Ishikawa (cell line): ENCODE data around the gene ZMYND12.

Experiments used
- EGR1 ChIP-seq: IDR thresholded peaks from 2 replicates; pipeline ENCODE4 v1.6.1; 2012
- EP300 ChIP-seq: IDR thresholded peaks from 2 replicates; pipeline ENCODE4 v1.6.1; 2012; ENCODE audit warnings: borderline replicate concordance
- FOXM1 ChIP-seq: IDR thresholded peaks from 2 replicates; pipeline ENCODE4 v1.6.1; 2012; ENCODE audit warnings: low read depth, borderline replicate concordance
- MAX ChIP-seq: IDR thresholded peaks from 2 replicates; pipeline ENCODE4 v1.6.1; 2012
- RAD21 ChIP-seq: IDR thresholded peaks from 2 replicates; pipeline ENCODE4 v1.6.1; 2012; ENCODE audit warnings: low read depth
- REST ChIP-seq: IDR thresholded peaks from 2 replicates; pipeline ENCODE4 v1.6.1; 2012; ENCODE audit warnings: low read depth, mild to moderate bottlenecking
- TAF1 ChIP-seq: IDR thresholded peaks from 2 replicates; pipeline ENCODE4 v1.6.1; 2012; ENCODE audit warnings: low read depth, mild to moderate bottlenecking
- USF1 ChIP-seq: IDR thresholded peaks from 2 replicates; pipeline ENCODE4 v1.6.1; 2012
- ZBTB7A ChIP-seq: IDR thresholded peaks from 2 replicates; pipeline ENCODE4 v1.6.1; 2012; ENCODE audit warnings: low read depth

GRCh38 chr1:42463921-42464320 lies 8.1 kb upstream of the ZMYND12 start:
- TF ChIP-seq RAD21 (no peak), TAF1 (no peak), MAX (no peak), ZBTB7A (no peak), EP300 (no peak), REST (no peak), EGR1 (no peak), USF1 (no peak), FOXM1 (no peak)
